Measurements from ENCODE around the gene SLC44A1. TPM values are rescaled to one million over a fixed set of nuclear protein-coding genes. Genes with fewer than 3 reads are reported as not detected.
A peak's percentile ranks its signal among the peaks of the same experiment; 100 is the strongest.

SLC44A1 gene
- total RNA-seq, 3 donors from 2014 or later: 85.1 to 183 (median 121) TPM

DNA sequence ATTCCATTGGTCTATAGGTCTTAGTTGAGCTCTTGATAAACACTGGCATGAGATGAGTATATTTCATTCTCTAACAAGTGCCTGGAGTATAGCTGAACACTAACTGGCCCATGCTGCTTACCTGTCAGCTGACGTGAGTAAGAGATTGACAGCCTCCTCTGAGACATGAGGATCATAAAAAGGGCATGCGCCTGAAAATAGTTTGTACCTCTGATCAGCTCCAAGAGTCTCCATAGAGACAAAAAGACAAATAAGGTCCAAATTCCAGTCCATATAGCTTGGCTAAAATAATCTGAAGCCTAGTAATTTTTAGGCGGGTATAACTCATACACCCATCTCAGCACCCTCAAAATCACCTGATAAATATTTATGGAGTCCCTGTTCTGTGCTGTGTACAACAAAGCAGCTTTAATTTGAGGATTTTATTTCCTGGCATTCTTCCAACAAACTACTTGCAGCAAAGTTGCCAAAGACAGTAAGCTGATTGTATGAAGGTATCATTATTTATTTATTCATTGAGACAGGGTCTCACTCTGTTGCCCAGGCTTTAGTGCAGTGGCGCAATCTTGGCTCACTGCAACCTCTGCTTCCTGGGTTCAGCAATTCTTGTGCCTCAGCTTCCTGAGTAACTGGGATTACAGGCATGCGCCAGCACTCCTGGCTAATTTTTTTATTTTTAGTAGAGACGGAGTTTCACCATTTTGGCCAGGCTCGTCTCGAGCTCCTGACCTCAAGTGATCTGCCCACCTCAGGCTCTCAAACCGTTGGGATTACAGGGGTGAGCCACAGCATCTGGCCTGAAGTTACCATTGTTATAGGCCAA lies 187.2 kb downstream of the SLC44A1 start:
- H3K4me1 ChIP-seq (ENCODE audit: low read depth): peaks cover 19% of the 10 kb centered on the region
- DNase-seq (peak in 1 of 3 donors; percentile 33), ATAC-seq (peak; percentile 81)
- H3K9me3 ChIP-seq: no peaks in the 10 kb centered on the region
- TF ChIP-seq, protein P1, sequence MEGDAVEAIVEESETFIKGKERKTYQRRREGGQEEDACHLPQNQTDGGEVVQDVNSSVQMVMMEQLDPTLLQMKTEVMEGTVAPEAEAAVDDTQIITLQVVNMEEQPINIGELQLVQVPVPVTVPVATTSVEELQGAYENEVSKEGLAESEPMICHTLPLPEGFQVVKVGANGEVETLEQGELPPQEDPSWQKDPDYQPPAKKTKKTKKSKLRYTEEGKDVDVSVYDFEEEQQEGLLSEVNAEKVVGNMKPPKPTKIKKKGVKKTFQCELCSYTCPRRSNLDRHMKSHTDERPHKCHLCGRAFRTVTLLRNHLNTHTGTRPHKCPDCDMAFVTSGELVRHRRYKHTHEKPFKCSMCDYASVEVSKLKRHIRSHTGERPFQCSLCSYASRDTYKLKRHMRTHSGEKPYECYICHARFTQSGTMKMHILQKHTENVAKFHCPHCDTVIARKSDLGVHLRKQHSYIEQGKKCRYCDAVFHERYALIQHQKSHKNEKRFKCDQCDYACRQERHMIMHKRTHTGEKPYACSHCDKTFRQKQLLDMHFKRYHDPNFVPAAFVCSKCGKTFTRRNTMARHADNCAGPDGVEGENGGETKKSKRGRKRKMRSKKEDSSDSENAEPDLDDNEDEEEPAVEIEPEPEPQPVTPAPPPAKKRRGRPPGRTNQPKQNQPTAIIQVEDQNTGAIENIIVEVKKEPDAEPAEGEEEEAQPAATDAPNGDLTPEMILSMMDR (IDR thresholded peaks at IDR 0.05): no peak
- no peaks in the 10 kb centered on the region for H3K36me3 ChIP-seq (ENCODE audit: low read depth)
- intact Hi-C loops (cut with DNase I, micrococcal nuclease): no loop called here
- H3K4me3 ChIP-seq: no peak overlapping the region

DNA sequence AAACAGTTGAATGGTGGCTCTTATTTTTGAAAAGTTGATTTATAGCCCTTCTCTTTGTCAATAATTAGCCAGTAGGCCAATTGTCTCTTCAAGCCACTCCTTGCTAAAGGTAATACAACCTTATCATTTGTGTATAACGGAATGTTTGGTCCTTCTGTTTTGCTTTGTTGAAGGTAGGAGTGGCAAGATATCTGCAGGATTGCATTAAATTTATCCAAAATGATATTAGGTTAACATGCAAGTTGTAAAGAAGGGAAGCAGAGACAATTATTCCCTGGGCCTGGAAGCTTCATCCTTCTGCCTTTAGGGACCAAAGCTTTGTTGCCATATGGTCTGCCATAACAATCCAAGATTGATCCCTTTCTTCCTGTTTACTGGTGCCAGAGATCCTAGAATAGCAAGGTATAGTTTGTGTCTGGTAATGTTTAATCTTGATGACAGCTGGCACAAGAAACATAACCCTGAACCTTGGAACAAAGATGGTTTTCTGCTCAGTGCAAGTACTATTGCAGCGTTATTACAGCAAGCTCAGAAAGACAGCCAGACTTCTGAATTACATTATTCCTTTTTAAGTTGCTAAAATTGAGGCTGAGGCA lies 187.9 kb downstream of the SLC44A1 start:
- ATAC-seq: peak; percentile 92
- TF ChIP-seq, protein P1 (IDR thresholded peaks at IDR 0.05): no peak
- peaks cover 19% of the 10 kb centered on the region for H3K4me1 ChIP-seq (ENCODE audit: low read depth)
- no peaks in the 10 kb centered on the region for H3K36me3 ChIP-seq (ENCODE audit: low read depth)
- peak in 1 of 3 donors; percentile 47 for DNase-seq
- H3K9me3 ChIP-seq: no peaks in the 10 kb centered on the region
- intact Hi-C loops (cut with DNase I, micrococcal nuclease): no loop called here
- H3K4me3 ChIP-seq: no peak overlapping the region

DNA sequence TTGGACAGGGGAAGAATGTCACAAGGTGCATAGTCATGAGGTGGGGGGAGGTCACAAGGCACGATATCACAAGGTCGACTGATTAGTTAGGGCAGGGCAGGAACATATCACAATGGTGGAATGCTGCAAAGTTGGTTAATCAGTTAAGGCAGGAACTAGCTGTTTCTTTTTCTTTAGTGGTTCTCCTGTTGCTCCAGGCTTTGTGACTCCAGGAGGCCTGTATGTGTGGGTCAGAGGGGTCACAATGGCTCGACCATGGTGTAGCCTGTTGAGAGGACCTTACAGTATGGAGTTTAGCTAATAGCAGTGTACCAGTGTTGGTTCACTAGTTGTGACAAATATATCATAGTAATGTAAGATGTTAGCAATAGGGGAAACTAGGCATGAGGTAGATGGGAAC lies 191.0 kb downstream of the SLC44A1 start:
- peaks cover 19% of the 10 kb centered on the region for H3K4me1 ChIP-seq (ENCODE audit: low read depth)
- no peaks in the 10 kb centered on the region for H3K9me3 ChIP-seq
- H3K4me3 ChIP-seq: no peak overlapping the region
- ATAC-seq: no peak
- H3K36me3 ChIP-seq (ENCODE audit: low read depth): no peaks in the 10 kb centered on the region
- intact Hi-C loops (cut with DNase I, micrococcal nuclease): no loop called here
- no peak for DNase-seq
- TF ChIP-seq, protein P1 (IDR thresholded peaks at IDR 0.05): no peak

DNA sequence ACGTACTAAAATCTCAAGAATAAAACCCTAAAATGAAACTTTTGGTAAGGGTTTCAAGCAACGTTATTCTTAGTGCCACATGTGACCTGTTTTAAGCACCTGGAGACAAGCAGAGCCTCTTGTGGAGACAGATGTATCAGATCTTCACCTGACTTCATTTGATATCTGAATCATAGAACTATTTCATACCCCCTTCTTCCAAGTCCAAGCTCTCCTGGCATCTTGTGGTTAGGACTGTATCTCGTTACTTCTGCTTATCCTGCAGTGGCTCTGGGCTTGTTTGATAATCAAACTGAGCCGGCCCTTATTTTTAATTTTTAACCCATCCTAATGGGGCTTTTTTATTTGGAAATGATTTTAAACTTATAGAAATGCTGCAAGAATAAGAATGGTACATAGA lies 192.3 kb downstream of the SLC44A1 start:
- Histone ChIP-seq H3K36me3 (ENCODE audit: low read depth) (no peaks in the 10 kb centered on the region), H3K4me3 (no peak overlapping the region), H3K4me1 (ENCODE audit: low read depth) (peaks cover 12% of the 10 kb centered on the region), H3K9me3 (no peaks in the 10 kb centered on the region)
- ATAC-seq: no peak
- TF ChIP-seq, protein P1 (IDR thresholded peaks at IDR 0.05): no peak
- intact Hi-C loops (cut with DNase I, micrococcal nuclease): no loop called here
- DNase-seq: no peak

DNA sequence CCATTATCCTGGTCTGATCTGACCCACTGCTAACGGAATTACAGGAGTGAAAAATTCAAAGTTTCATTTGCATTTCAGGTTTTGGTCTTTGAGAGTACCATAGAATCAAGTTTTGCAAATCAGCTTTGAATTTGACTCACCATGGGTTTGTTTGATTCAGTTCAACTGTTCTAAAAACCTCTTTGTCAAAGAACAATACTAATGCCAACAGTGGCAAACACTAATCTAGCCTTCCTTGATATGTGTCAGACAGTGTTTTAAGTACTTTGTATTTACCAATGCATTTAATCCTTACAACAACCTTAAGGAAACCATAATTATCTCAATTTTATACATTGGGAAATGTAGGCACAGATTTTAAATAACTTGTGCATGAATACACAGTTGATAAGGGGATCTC lies 193.3 kb downstream of the SLC44A1 start:
- intact Hi-C loops (cut with DNase I, micrococcal nuclease): no loop called here
- no peak for ATAC-seq

More for the DNA sequence above, 193.3 kb downstream of the SLC44A1 start:
- no peak for DNase-seq
- Histone ChIP-seq H3K36me3 (ENCODE audit: low read depth) (no peaks in the 10 kb centered on the region), H3K4me3 (no peak overlapping the region), H3K4me1 (ENCODE audit: low read depth) (peaks cover 6% of the 10 kb centered on the region), H3K9me3 (no peaks in the 10 kb centered on the region)
- TF ChIP-seq, protein P1 (IDR thresholded peaks at IDR 0.05): no peak
